Stromal cell of bone marrow (primary cell): ENCODE results near the gene ERICH4.
"Not testable (repeated sequence)": the region's sequence is repeated elsewhere in the genome, so short reads cannot be mapped to it uniquely, and the experiment has no call there.

Experiments used
- DNase-seq: peaks from one replicate; pipeline ENCODE4 v3.0.0-alpha.2; 2012; ENCODE audit warnings: low read depth

Gene ERICH4

GRCh38 chr19:41414461-41414860 is 28.5 kb upstream of the ERICH4 start:
- no peak for DNase-seq

DNA sequence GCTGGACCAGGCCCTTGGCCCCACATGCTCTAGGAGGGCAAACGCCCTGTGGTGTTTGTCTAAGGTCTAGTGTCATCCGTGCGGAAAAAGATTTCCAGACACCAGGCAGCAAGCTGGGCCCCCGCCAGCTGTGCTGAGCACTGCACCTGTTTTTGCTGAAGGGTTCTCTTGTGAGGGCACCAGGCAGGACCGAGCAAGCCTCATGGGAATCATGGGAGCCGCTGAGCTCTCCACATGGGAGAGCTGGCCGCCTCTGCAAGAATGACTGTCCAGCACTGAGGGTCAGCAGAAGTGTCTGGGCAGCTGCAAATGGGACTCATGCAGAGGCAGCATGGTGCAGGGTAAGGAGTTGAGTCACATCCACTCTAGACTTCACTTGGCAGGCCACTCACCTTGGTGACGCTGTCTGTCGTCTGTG is 27.8 kb upstream of the ERICH4 start:
- DNase-seq, result no peak

- DNase-seq, result no peak
Observed at GRCh38 chr19:41416194-41416674, 26.7 kb upstream of the ERICH4 start.

GRCh38 chr19:41420101-41420880 is 22.7 kb upstream of the ERICH4 start:
- no peak for DNase-seq

- DNase-seq, result no peak
Observed at GRCh38 chr19:41421314-41421713, 21.6 kb upstream of the ERICH4 start.

DNA sequence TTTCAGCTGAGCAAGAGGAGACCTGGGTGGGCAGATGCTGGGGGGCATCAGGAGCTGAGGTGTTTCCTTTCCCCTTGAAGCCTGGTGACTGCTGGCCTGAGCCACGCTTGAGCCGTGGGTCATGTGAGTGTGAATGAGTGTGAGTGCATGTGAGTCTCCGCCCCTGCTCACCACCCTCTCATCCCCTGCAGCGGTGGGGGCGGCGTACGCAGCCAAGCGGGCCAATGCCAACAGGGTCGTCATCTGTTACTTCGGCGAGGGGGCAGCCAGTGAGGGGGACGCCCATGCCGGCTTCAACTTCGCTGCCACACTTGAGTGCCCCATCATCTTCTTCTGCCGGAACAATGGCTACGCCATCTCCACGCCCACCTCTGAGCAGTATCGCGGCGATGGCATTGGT is 21.0 kb upstream of the ERICH4 start:
- DNase-seq, result no peak

DNA sequence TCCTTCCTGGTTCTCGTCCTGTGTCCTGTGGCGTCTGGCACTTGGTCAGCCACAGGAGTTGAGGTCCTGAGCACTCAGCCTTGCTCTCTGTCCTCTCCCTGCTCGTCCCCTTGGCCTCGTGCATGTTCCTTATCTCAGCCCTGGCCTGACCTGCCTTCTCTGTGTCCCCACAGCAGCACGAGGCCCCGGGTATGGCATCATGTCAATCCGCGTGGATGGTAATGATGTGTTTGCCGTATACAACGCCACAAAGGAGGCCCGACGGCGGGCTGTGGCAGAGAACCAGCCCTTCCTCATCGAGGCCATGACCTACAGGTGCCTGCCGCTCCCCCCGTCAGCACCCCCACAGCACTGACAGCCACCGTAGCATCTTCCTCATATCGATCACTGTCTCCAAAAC is 20.5 kb upstream of the ERICH4 start:
- DNase-seq, result no peak

GRCh38 chr19:41422955-41423354 is 20.0 kb upstream of the ERICH4 start:
- no peak for DNase-seq

DNA sequence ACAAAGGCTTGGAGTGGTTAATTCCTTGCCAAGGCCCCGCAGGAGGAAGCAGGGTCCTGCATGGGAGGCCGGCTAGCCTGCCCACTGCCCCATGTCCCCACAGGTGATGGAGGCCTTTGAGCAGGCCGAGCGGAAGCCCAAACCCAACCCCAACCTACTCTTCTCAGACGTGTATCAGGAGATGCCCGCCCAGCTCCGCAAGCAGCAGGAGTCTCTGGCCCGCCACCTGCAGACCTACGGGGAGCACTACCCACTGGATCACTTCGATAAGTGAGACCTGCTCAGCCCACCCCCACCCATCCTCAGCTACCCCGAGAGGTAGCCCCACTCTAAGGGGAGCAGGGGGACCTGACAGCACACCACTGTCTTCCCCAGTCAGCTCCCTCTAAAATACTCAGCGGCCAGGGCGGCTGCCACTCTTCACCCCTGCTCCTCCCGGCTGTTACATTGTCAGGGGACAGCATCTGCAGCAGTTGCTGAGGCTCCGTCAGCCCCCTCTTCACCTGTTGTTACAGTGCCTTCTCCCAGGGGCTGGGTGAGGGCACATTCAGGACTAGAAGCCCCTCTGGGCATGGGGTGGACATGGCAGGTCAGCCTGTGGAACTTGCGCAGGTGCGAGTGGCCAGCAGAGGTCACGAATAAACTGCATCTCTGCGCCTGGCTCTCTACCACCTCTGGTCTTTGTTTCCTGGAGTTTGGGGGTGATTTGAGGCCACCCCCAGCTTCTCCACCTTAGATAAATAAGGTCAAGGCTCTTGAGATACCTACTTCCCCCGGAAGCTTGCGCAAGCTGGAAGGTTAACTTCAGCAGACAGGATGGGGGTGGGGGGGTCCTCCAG is 18.4 kb upstream of the ERICH4 start:
- no peak for DNase-seq

- no peak for DNase-seq
Observed at GRCh38 chr19:41425174-41426115, 17.5 kb upstream of the ERICH4 start.

DNA sequence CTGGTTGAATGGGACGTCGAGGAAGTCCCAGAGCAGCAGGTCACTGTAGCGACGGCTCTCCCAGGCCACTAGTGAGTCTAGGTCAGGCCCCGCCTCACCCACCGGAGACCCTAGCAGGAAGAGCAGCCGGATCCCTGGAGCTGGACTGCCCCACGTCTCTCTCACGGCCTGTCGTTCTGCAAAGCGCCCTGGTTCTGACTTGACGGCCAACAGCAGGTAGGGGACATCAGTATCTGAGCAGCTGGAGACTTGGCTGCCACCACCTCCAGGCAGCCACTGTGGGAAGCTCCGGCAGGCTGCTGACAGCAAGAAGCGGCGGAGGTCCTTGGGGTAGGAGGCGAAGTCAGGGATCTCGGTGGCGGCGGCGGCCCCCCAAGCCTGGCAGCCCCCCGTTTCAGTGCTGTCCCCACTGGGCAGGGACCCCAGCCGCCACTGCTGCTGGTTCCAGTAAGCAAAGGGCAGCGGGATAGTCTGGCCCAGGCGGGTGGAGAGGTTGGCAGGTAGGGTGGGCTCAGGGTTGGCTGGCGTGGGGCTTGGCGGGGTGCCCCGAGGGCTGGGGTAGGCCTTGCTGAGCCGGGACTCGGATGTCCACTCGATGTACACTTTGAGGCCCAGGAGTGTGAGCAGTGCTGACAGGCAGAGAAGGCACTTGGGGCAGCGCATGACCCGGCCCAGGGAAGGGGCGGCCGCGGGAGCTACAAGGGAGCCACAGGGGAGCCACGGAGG is 16.7 kb upstream of the ERICH4 start:
- no peak for DNase-seq

DNA sequence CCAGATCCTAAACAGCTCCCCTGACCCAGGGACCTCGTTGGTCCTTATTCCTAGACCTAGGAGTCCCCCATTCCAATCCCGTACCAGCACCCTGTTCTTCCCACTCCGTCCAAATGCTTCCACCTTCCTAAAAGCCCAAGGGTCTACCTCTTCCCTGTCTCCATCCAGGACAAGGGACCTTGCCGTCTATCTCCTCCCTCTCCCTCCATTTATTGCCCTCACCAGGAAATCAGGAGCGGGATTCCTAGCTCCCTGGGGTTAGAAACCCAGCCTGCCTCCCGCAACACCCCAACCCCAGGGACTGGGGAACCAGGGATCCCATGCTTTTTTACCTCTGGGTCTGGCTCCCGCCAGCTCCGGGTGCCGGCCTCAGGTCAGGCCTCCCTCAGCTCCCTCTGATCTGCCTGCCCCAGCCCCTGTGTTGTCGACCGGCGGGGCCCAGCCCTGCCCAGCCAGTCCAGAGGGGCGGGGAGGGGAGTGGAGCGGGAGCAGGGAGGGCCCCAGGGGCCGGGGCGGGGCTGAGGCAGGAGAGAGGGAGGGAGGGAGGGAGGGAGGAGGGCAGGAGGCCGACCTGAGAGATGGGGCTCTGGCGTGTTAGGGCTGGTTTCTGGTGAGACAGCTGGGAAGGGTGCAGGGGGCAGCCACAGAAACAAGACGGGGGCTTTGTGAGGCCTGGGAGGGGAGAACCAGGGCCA is 15.9 kb upstream of the ERICH4 start, which contains the start of gene B3GNT8:
Gene B3GNT8 (minus strand): TSS at position 423 of the 695 bp plus-strand sequence. CDS start 596 bp downstream, outside the sequence.
- DNase-seq, result peak; percentile 40

DNA sequence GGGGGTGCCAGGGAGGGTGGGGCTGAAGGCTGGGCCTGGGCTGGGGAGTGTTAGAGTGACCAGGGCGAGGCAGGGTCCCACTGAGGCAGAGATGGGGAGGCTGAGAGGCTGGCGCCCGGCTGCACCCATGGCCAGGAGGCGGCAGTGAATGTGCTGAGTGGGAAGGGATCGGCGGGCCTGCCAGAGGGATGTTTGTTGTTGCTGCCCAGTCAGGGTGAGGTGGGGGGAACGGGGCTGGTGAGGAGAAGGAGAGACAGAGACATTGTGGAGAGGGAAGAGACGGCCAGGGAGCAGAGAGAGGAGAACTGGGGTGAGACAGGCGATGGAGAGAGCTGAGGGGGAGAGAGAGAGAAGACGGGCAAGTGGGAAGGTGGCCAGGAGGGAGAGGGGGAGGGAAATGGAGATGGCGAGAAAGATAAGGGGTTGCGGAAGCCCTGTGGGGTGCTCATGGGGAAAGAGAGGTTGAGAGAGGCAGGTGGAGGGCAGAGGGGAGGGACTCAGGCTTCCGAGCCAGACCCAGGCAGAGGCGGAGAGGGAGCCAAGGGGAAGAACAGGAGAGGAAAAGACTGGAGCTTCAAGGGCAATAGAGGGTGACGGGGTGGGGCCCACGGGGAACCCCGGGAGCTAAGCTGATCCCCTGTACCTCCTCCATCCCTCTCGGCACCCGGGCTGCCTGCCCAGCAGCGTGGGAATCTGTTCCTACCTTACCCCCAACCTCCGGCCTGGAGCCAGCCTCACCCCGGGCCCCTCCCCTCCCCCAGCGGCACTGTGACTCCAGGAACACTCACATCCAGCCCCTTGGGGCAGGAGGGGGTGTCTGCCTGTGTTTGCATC is 15.1 kb upstream of the ERICH4 start:
- no peak for DNase-seq

- no peak for DNase-seq
Observed at GRCh38 chr19:41428481-41428859, 14.5 kb upstream of the ERICH4 start.

DNA sequence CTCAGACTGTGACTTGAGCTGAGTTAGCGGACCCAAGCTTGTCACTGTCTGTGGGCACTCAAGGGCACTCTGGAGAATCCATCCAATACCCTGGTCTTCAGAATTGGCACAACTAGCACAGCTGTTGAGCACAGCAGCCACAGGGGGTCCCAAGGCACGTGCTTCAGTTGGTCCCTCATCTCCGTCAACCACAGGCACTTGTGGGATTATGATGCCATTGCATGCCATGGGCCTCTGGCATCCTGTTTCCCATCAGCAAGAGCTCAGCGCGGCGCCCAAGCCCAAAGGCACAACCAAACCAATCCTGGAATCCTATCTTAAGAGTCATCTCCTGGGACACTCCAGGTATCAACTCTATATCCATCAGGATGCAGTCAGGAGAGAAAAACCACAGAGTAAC is 12.0 kb upstream of the ERICH4 start:
- no peak for DNase-seq

DNA sequence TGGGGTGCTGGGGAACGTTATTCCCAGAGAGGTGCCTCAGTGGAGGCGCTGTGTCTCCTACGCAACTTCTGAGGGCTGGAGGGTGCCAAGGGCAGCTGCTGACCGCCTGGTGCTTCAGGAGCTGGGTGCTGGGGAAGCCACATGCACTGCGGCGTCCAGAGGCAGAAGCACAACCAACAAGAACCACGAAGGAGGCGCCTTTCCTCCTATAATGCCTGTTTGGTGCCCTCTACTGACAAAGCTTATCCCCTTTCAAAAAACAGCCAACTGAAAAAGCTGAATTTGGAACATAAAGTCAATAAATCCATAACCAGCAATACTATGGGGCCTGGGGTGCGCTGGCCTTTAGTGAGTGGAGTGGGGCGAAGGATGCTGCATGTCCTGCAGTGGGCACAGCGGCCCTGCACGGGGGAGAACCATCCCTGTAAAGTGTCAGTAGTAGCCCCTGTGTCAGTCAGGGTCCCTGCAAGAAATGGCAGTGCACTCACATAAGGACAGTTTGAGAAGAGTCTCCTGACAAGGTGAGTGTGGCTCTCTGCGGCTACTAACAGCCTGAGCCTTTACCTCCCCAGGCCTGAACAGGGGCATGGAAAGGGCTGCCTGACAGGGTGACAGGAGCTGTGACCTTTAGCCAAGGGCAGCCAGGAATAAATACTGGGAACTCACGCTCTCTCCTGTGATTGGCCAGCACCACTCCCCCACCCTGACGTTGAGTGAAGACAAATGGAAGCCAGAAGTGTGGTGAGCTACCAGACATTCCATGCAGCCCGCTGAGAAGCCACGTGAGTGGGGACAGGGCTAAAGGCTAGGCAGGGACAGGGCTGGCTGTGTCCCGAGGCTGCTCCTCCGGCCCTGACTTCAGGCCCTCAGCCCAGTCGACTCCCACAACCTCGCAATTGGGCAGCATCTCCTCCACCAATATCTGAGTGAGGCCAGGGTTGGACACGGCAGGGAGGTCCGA is 11.2 kb upstream of the ERICH4 start:
- DNase-seq, result no peak

DNA sequence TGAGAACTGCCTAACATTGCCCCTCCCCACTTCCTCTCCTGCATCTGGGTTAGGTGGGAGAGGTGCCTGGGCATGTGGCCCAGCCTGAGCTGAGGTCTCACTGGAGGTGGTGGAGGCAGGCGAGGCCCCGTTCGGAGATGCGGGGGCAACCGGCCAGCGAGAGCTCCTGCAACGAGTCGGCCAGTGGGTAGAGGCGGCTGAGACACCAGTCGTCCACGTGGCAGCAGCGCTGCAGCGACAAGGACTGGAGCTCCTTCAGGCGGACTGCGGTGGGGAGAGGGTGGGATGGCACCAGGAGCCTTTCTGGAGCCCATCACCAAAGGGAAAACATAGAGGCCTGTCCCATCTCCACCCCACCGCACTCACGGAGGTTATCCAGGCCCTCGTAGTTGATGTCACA is 9.8 kb upstream of the ERICH4 start:
- DNase-seq, result no peak

GRCh38 chr19:41434450-41434849 is 8.5 kb upstream of the ERICH4 start:
- no peak for DNase-seq

GRCh38 chr19:41435376-41435775 is 7.6 kb upstream of the ERICH4 start:
- not testable (repeated sequence) for DNase-seq
